Measurements from ENCODE around the gene AFF2. TPM values are rescaled to one million over a fixed set of nuclear protein-coding genes. Genes with fewer than 3 reads are reported as not detected.

The AFF2 gene
- total RNA-seq, 1 experiment from 2014 or later = 0.13 TPM

GRCh38 chrX:149006235-149006634 is 505.8 kb downstream of the AFF2 start:
- no peak for DNase-seq (ENCODE audit: low read depth in 1 of 2, low spot score in 2 of 2)
- Histone ChIP-seq H3K4me1 (replicated peaks) (no peaks in the 10 kb centered on the region), H3K4me3 (no peak overlapping the region), H3K27me3 (replicated peaks) (no peaks in the 10 kb centered on the region), H3K9me3 (replicated peaks) (no peaks in the 10 kb centered on the region), H3K36me3 (no peaks in the 10 kb centered on the region), H3K27ac (no peak overlapping the region)

- Histone ChIP-seq H3K36me3 (no peaks in the 10 kb centered on the region), H3K9me3 (replicated peaks) (no peaks in the 10 kb centered on the region), H3K27me3 (replicated peaks) (no peaks in the 10 kb centered on the region), H3K4me1 (replicated peaks) (no peaks in the 10 kb centered on the region), H3K27ac (no peak overlapping the region), H3K4me3 (no peak overlapping the region)
- no peak for DNase-seq (ENCODE audit: low read depth in 1 of 2, low spot score in 2 of 2)
Measured at GRCh38 chrX:149007423-149007822, 507.0 kb downstream of the AFF2 start.

DNA sequence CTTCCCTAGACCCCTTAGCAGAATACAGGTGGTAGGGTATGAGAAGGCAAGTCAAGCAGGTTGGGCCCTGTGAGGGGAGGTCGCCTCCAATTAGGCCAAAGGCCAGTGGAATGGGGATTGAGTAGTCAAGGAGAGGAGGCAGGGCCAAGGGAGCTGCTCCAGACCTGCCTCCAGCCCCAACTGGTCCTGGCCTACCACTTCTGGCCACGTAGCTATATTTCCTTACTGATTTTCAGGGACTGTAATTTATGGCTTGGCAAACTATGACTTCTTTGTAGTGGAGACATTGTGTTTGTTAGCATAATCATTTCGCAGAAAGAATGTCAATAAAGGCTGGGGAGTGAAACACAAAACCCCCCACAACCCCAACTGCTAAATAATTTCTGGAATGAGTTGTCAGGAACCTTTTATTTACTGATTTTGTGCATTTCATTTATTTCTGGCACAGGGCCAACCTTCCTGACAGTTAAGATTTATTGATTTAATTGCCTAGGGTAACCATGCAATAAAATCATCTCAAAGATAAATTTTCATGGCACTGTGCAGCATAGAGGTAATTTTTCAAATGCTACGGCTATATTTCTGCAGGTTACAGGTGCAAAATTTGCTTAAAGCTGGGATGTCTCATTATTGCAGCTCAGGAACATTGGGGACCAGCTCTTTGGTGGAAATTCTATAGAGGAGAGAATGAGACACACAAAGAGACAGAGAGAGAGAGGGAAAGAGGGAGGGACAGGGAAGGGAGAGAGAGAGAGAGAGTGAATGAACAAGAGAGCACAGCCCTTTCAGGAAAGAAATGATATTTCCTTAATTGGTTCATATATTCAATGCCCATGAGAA is 509.8 kb downstream of the AFF2 start:
- Histone ChIP-seq H3K27ac (no peak overlapping the region), H3K4me3 (no peak overlapping the region), H3K36me3 (no peaks in the 10 kb centered on the region), H3K4me1 (replicated peaks) (no peaks in the 10 kb centered on the region), H3K9me3 (replicated peaks) (no peaks in the 10 kb centered on the region), H3K27me3 (replicated peaks) (no peaks in the 10 kb centered on the region)
- DNase-seq (ENCODE audit: low read depth in 1 of 2, low spot score in 2 of 2) = no peak

DNA sequence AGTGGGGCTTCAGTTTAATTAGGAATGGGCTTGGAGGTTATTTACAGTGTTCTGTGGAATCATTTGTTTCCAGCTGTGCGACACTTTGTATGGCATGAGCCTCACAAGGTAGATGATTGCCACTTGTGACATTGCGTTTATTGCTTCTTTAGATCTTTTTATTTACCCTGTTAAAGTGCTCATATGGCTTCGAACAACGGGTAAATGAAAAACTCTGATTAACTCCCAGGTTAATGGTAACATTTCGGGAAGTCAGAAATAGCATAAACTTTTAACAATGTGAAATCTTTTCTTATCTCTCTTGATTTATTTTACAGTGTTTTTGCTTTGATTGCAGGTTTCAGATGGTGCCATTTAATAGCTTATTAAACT is 510.4 kb downstream of the AFF2 start:
- Histone ChIP-seq H3K27me3 (replicated peaks) (no peaks in the 10 kb centered on the region), H3K36me3 (no peaks in the 10 kb centered on the region), H3K9me3 (replicated peaks) (no peaks in the 10 kb centered on the region), H3K4me3 (no peak overlapping the region), H3K27ac (no peak overlapping the region), H3K4me1 (replicated peaks) (no peaks in the 10 kb centered on the region)
- no peak for DNase-seq (ENCODE audit: low read depth in 1 of 2, low spot score in 2 of 2)

- Histone ChIP-seq H3K4me1 (replicated peaks) (no peaks in the 10 kb centered on the region), H3K9me3 (replicated peaks) (no peaks in the 10 kb centered on the region), H3K27me3 (replicated peaks) (no peaks in the 10 kb centered on the region), H3K36me3 (no peaks in the 10 kb centered on the region), H3K4me3 (no peak overlapping the region), H3K27ac (no peak overlapping the region)
- no peak for DNase-seq (ENCODE audit: low read depth in 1 of 2, low spot score in 2 of 2)
Measured at GRCh38 chrX:149013081-149013480, 512.7 kb downstream of the AFF2 start.

DNA sequence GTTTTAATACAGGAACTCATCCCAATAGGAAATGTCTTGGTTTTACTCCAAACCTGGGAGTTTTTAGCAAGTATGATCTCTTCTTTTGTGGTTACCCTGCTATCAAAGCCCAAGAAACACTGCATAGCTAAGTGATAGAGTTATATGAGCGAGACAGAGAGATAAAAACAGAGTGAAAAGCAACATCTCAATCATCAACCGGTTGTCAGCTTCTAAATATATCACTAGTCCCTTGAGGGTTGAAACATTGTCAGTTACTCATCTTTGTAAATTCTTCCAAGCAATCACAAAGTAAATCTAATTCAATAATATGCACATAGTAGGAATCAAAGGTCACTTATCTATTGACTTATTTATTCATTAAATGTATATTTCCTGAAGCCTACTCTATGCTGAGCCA is 520.7 kb downstream of the AFF2 start:
- H3K36me3 ChIP-seq = no peaks in the 10 kb centered on the region
- no peaks in the 10 kb centered on the region for H3K9me3 ChIP-seq (replicated peaks)
- no peak overlapping the region for H3K27ac ChIP-seq
- DNase-seq (ENCODE audit: low read depth in 1 of 2, low spot score in 2 of 2) = no peak
- H3K4me3 ChIP-seq = no peak overlapping the region
- no peaks in the 10 kb centered on the region for H3K4me1 ChIP-seq (replicated peaks)
- no peaks in the 10 kb centered on the region for H3K27me3 ChIP-seq (replicated peaks)

GRCh38 chrX:149022485-149022884 is 522.1 kb downstream of the AFF2 start:
- Histone ChIP-seq H3K4me3 (no peak overlapping the region), H3K9me3 (replicated peaks) (no peaks in the 10 kb centered on the region), H3K27ac (no peak overlapping the region), H3K27me3 (replicated peaks) (no peaks in the 10 kb centered on the region), H3K4me1 (replicated peaks) (no peaks in the 10 kb centered on the region), H3K36me3 (no peaks in the 10 kb centered on the region)
- DNase-seq (ENCODE audit: low read depth in 1 of 2, low spot score in 2 of 2) = no peak

GRCh38 chrX:149032449-149032848 is 532.0 kb downstream of the AFF2 start:
- Histone ChIP-seq H3K36me3 (no peaks in the 10 kb centered on the region), H3K27me3 (replicated peaks) (no peaks in the 10 kb centered on the region), H3K27ac (no peak overlapping the region), H3K9me3 (replicated peaks) (no peaks in the 10 kb centered on the region), H3K4me1 (replicated peaks) (no peaks in the 10 kb centered on the region), H3K4me3 (no peak overlapping the region)
- DNase-seq (ENCODE audit: low read depth in 1 of 2, low spot score in 2 of 2) = no peak

GRCh38 chrX:149036086-149036485 is 535.7 kb downstream of the AFF2 start:
- no peaks in the 10 kb centered on the region for H3K9me3 ChIP-seq (replicated peaks)
- no peak overlapping the region for H3K4me3 ChIP-seq
- H3K4me1 ChIP-seq (replicated peaks) = no peaks in the 10 kb centered on the region
- DNase-seq (ENCODE audit: low read depth in 1 of 2, low spot score in 2 of 2) = no peak
- no peaks in the 10 kb centered on the region for H3K36me3 ChIP-seq
- H3K27ac ChIP-seq = no peak overlapping the region
- H3K27me3 ChIP-seq (replicated peaks) = no peaks in the 10 kb centered on the region

DNA sequence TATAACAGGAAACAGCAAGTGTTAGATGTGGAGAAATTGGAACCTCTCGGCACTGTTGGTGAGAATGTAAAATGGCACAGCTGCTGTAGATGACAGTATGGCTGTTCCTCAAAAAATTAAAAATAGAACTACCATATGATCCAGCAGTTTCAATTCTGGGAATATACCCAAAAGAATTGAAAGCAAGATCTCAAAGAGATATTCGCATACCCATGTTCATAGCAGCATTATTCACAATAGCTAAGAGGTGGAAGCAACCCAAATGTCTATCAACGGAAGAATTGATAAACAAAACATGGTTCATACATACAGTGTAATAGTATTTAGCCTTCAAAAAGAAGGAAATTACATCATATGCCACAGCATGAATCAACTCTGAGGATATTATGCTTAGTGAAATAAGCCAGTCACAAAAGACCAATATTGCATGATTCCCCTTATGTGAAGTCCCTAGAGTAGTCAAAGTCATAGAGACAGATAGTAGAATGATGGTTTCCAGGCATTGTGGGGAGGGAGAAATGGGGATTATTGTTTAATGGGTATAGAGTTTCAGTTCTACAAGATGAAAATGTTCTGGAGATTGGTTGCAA is 537.0 kb downstream of the AFF2 start:
- H3K9me3 ChIP-seq (replicated peaks) = no peaks in the 10 kb centered on the region
- H3K4me1 ChIP-seq (replicated peaks) = no peaks in the 10 kb centered on the region
- no peaks in the 10 kb centered on the region for H3K27me3 ChIP-seq (replicated peaks)
- DNase-seq (ENCODE audit: low read depth in 1 of 2, low spot score in 2 of 2) = no peak
- H3K36me3 ChIP-seq = no peaks in the 10 kb centered on the region
- H3K27ac ChIP-seq = no peak overlapping the region
- no peak overlapping the region for H3K4me3 ChIP-seq

DNA sequence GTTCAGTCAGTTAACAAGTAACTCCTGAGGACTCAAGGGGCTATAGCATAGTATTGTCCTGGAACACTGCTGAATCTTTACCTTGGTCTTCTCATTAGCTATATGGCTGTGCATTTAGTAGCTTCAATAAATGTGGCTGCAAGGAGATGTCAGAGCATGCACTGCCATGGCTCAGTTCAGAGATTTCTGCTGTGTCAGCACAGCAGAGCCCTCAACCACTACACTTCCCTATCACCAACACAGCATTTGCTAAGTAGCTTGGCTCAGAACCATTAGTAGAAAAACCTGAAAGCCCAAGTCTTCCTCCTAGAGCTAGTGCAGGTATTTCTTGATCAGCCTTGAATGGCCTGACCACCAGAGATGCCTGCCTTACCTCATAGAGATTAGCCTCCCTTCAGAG is 538.6 kb downstream of the AFF2 start:
- H3K4me1 ChIP-seq (replicated peaks) = no peaks in the 10 kb centered on the region
- H3K27ac ChIP-seq = no peak overlapping the region
- no peaks in the 10 kb centered on the region for H3K36me3 ChIP-seq
- no peak overlapping the region for H3K4me3 ChIP-seq
- H3K27me3 ChIP-seq (replicated peaks) = no peaks in the 10 kb centered on the region
- no peak for DNase-seq (ENCODE audit: low read depth in 1 of 2, low spot score in 2 of 2)
- no peaks in the 10 kb centered on the region for H3K9me3 ChIP-seq (replicated peaks)

GRCh38 chrX:149040873-149041535 is 540.6 kb downstream of the AFF2 start:
- no peaks in the 10 kb centered on the region for H3K4me1 ChIP-seq (replicated peaks)
- no peaks in the 10 kb centered on the region for H3K27me3 ChIP-seq (replicated peaks)
- no peak overlapping the region for H3K4me3 ChIP-seq
- H3K9me3 ChIP-seq (replicated peaks) = no peaks in the 10 kb centered on the region
- DNase-seq (ENCODE audit: low read depth in 1 of 2, low spot score in 2 of 2) = no peak
- H3K27ac ChIP-seq = no peak overlapping the region
- no peaks in the 10 kb centered on the region for H3K36me3 ChIP-seq

DNA sequence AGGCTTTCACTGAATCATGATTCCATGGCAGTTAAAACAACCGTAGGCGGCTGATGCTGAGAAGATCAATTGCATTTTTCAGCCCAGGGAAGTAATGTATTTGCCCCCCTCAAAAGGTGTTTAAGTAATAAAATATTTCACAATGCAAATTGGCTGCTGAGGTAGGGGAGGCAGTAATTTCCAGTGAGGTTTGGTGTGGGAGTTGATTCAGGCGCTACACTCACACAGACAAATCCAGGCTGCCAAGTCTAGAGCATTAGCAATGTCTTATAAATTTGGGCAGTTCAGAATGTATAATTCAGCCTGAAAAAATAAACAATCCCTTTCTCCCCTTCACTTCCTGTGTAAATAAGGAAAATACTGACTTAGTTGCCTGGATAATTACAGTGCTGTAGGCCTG is 543.0 kb downstream of the AFF2 start:
- Histone ChIP-seq H3K4me3 (no peak overlapping the region), H3K9me3 (replicated peaks) (no peaks in the 10 kb centered on the region), H3K27ac (no peak overlapping the region), H3K36me3 (no peaks in the 10 kb centered on the region), H3K4me1 (replicated peaks) (no peaks in the 10 kb centered on the region), H3K27me3 (replicated peaks) (no peaks in the 10 kb centered on the region)
- DNase-seq (ENCODE audit: low read depth in 1 of 2, low spot score in 2 of 2) = no peak

DNA sequence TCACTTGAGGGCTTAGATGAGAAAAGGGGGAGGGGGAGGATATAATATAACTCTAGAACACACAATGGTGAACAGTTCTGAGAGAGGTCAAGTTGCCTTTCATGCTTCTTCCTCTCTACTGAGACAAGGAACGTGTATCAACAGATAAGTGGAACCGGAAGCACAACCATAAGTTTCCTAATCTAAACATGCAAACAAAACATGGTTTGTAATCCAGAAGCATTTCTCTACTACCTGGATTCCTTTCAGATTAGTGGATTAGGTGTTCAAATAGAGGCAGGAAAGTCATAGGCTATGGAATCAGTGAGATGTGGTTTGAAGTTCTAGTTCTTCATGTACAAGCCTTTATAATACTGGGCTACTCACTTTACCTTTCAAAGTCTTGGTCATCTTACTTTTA is 544.1 kb downstream of the AFF2 start:
- Histone ChIP-seq H3K9me3 (replicated peaks) (no peaks in the 10 kb centered on the region), H3K27ac (no peak overlapping the region), H3K4me3 (no peak overlapping the region), H3K36me3 (no peaks in the 10 kb centered on the region), H3K27me3 (replicated peaks) (no peaks in the 10 kb centered on the region), H3K4me1 (replicated peaks) (no peaks in the 10 kb centered on the region)
- no peak for DNase-seq (ENCODE audit: low read depth in 1 of 2, low spot score in 2 of 2)
